H1 (cell line): ENCODE data around the gene JOSD2. TPM values are rescaled to one million over a fixed set of nuclear protein-coding genes. Genes with fewer than 3 reads are reported as not detected.

Source experiments
- CTCF ChIA-PET: fragments of 300-600 bp; sonication (Branson Sonifier 250); formaldehyde crosslinking; loops from one replicate; lab custom pipeline; 2021; ENCODE audit not compliant: partially characterized antibody; lab: Charles Lee
- POLR2A ChIA-PET: fragments of 300-600 bp; sonication (Branson Sonifier 250); formaldehyde crosslinking; loops from one replicate; lab custom pipeline; 2021; ENCODE audit warnings: inconsistent platforms; ENCODE audit not compliant: partially characterized antibody; lab: Charles Lee
- DNase-seq, 2 experiments: peaks; one replicate each; pipeline versions ENCODE4 v3.0.0 to v3.0.0-alpha.2; 2010 to 2022; ENCODE audit warnings: low spot score in 2 of 2, low read depth in 1 of 2, mixed read lengths in 1 of 2
- FAIRE-seq: peaks from 2 replicates; lab custom pipeline; 2011; peaks lifted over from hg19 to GRCh38; lab: Jason Lieb, UNC
- H2AFZ ChIP-seq: 2 replicates; pipeline ENCODE4 v1.8.1; 2012; ENCODE audit warnings: low read length, inconsistent platforms
- H2AK5ac ChIP-seq: 2 replicates; pipeline ENCODE4 v1.6.1; 2013; ENCODE audit warnings: low read depth, low read length
- H2BK120ac ChIP-seq: replicated peaks from 2 replicates; pipeline ENCODE3; 2013; ENCODE audit warnings: low read depth, low read length, inconsistent platforms
- H2BK12ac ChIP-seq: 2 replicates; pipeline ENCODE4 v1.6.1; 2013; ENCODE audit warnings: low read depth, low read length
- H2BK15ac ChIP-seq: 2 replicates; pipeline ENCODE4 v1.6.1; 2013; ENCODE audit warnings: low read length
- H2BK20ac ChIP-seq: 2 replicates; pipeline ENCODE4 v1.6.1; 2013; ENCODE audit warnings: low read length
- H2BK5ac ChIP-seq: 2 replicates; pipeline ENCODE4 v1.6.1; 2013; ENCODE audit warnings: low read depth, low read length
- H3K14ac ChIP-seq: 2 replicates; pipeline ENCODE4 v1.6.1; 2013; ENCODE audit warnings: inconsistent platforms; ENCODE audit not compliant: insufficient read length
- H3K18ac ChIP-seq: 2 replicates; pipeline ENCODE4 v1.6.1; 2013; ENCODE audit warnings: low read length; ENCODE audit errors: extremely low read depth
- H3K23ac ChIP-seq: 2 replicates; pipeline ENCODE4 v1.6.1; 2013; ENCODE audit warnings: inconsistent platforms; ENCODE audit not compliant: insufficient read length
- H3K23me2 ChIP-seq: 2 replicates; pipeline ENCODE4 v1.6.1; 2013; ENCODE audit warnings: low read depth, low read length
- H3K27ac ChIP-seq: 2 replicates; pipeline ENCODE4 v1.6.1; 2011; ENCODE audit warnings: low read depth, low read length, inconsistent platforms
- H3K27me3 ChIP-seq, 4 experiments: replicated peaks in 1 of 4; 1 replicate in 1 of 4; 2 replicates in 3 of 4; pipeline versions ENCODE4 v1.6.1 to v1.8.1; 2011 to 2013; ENCODE audit warnings: low read length in 3 of 4, mild to moderate bottlenecking in 3 of 4, inconsistent platforms in 2 of 4, mixed read lengths in 2 of 4, moderate library complexity in 1 of 4; ENCODE audit not compliant: control insufficient read depth in 3 of 4, insufficient read depth in 3 of 4; ENCODE audit errors: extremely low read depth in 1 of 4
- H3K36me3 ChIP-seq, 4 experiments: 2 replicates each; pipeline versions ENCODE4 v1.6.1 to v1.8.1; 2011 to 2013; ENCODE audit warnings: mild to moderate bottlenecking in 4 of 4, low read length in 3 of 4, moderate library complexity in 2 of 4, control low read depth in 1 of 4, inconsistent platforms in 1 of 4; ENCODE audit not compliant: insufficient read depth in 4 of 4, control insufficient read depth in 2 of 4
- H3K4ac ChIP-seq: replicated peaks from 2 replicates; pipeline ENCODE3; 2013; ENCODE audit warnings: low read length, low read depth, mixed read lengths, inconsistent platforms; ENCODE audit not compliant: insufficient read length
- H3K4me1 ChIP-seq, 4 experiments: replicated peaks in 1 of 4; 1 replicate in 1 of 4; 2 replicates in 3 of 4; pipeline versions ENCODE4 v1.6.1 to v1.8.1; 2011 to 2013; ENCODE audit warnings: low read length in 3 of 4, inconsistent platforms in 2 of 4, mixed read lengths in 1 of 4; ENCODE audit not compliant: insufficient read depth in 4 of 4, control insufficient read depth in 3 of 4
- H3K4me2 ChIP-seq, 2 experiments: 2 replicates each; pipeline versions ENCODE4 v1.6.1 to v1.8.1; 2011 to 2013; ENCODE audit warnings: low read depth in 2 of 2, low read length in 2 of 2, control low read depth in 1 of 2, inconsistent platforms in 1 of 2, mild to moderate bottlenecking in 1 of 2; ENCODE audit not compliant: insufficient read depth in 1 of 2
- H3K4me3 ChIP-seq, 4 experiments: fragments of 200-600, 300-600 bp in 1 of 4; sonication (generic), shearing (Covaris generic), sonication (Bioruptor Twin) in 1 of 4; 2 replicates each; pipeline versions ENCODE4 v1.5.1 to v1.8.1; 2011 to 2016; ENCODE audit warnings: low read length in 4 of 4, low read depth in 3 of 4, control low read depth in 2 of 4, inconsistent platforms in 2 of 4, mild to moderate bottlenecking in 2 of 4, mixed read lengths in 1 of 4, moderate library complexity in 1 of 4; ENCODE audit not compliant: insufficient read depth in 2 of 4; ENCODE audit errors: extremely low read depth in 1 of 4
- H3K56ac ChIP-seq: replicated peaks from 2 replicates; pipeline ENCODE3; 2013; ENCODE audit warnings: low read depth, mild to moderate bottlenecking, mixed read lengths, low read length, inconsistent platforms; ENCODE audit not compliant: insufficient read length
- H3K79me1 ChIP-seq: 2 replicates; pipeline ENCODE4 v1.6.1; 2013; ENCODE audit warnings: low read depth, low read length, control low read depth
- H3K79me2 ChIP-seq, 2 experiments: 2 replicates each; pipeline versions ENCODE4 v1.6.1 to v1.8.1; 2012 to 2013; ENCODE audit warnings: low read length in 2 of 2, mild to moderate bottlenecking in 2 of 2, inconsistent platforms in 1 of 2; ENCODE audit not compliant: insufficient read depth in 2 of 2, control insufficient read depth in 1 of 2
- H3K9ac ChIP-seq, 4 experiments: replicated peaks in 1 of 4; 1 replicate in 1 of 4; 2 replicates in 3 of 4; pipeline versions ENCODE4 v1.6.1 to v1.8.1; 2011 to 2013; ENCODE audit warnings: low read depth in 3 of 4, low read length in 3 of 4, control low read depth in 2 of 4, mild to moderate bottlenecking in 2 of 4, moderate library complexity in 2 of 4, inconsistent platforms in 1 of 4; ENCODE audit errors: extremely low read depth in 1 of 4
- H3K9me3 ChIP-seq, 2 experiments: 2 replicates each; pipeline versions ENCODE4 v1.6.1 to v1.8.1; 2012 to 2013; ENCODE audit warnings: mild to moderate bottlenecking in 2 of 2, moderate library complexity in 2 of 2, control low read depth in 1 of 2, inconsistent platforms in 1 of 2, low read depth in 1 of 2, low read length in 1 of 2, mixed read lengths in 1 of 2; ENCODE audit not compliant: insufficient read depth in 2 of 2
- H4K20me1 ChIP-seq, 2 experiments: replicated peaks in 1 of 2; 2 replicates each; pipeline versions ENCODE3 to v1.8.1; 2011 to 2013; ENCODE audit warnings: inconsistent platforms in 2 of 2, low read length in 2 of 2, mild to moderate bottlenecking in 1 of 2; ENCODE audit not compliant: insufficient read depth in 2 of 2, control insufficient read depth in 1 of 2
- H4K5ac ChIP-seq: 2 replicates; pipeline ENCODE4 v1.6.1; 2013; ENCODE audit warnings: low read length, low read depth, mixed read lengths, inconsistent platforms; ENCODE audit not compliant: insufficient read length
- H4K8ac ChIP-seq: 2 replicates; pipeline ENCODE4 v1.8.0; 2013; ENCODE audit warnings: mild to moderate bottlenecking, moderate library complexity, low read length, inconsistent platforms; ENCODE audit not compliant: insufficient read depth; ENCODE audit errors: extremely low read depth
- H4K91ac ChIP-seq: replicated peaks from 2 replicates; pipeline ENCODE3; 2013; ENCODE audit warnings: low read length, mixed read lengths, inconsistent platforms; ENCODE audit not compliant: insufficient read length
- WGBS, 2 experiments: shearing (Covaris generic) in 1 of 2; methylation state at CpG; one replicate each; pipeline versions ENCODE4 v1.1.6 to v1.1.7; 2013 to 2015; ENCODE audit warnings: low lambda C conversion rate in 2 of 2, mixed read lengths in 2 of 2, inconsistent platforms in 1 of 2, low coverage in 1 of 2, missing lambda C conversion rate in 1 of 2; ENCODE audit not compliant: insufficient replicate concordance in 2 of 2, insufficient coverage in 1 of 2, insufficient read length in 1 of 2; ENCODE audit errors: extremely low coverage in 1 of 2, missing lambda C conversion rate in 1 of 2; 5-methylcytosine and 5-hydroxymethylcytosine counted together
- polyA plus RNA-seq, 7 experiments: library from polyadenylated mRNA; depleted of rRNA in 3 of 7; stranded (reverse) in 5 of 7; unstranded in 2 of 7; fragments of >200 nt in 5 of 7; fragments of 200-250 nt in 2 of 7; gene quantifications; 1 replicate in 5 of 7; 2 replicates in 1 of 7; 4 replicates in 1 of 7; pipeline versions ENCODE4 v1.2.1 to v1.2.3, GENCODE V29; 2011 to 2013; ENCODE audit warnings: missing spikeins in 2 of 7, mixed read lengths in 2 of 7
- total RNA-seq: library from RNA; stranded (reverse); fragmentation: NEBNext Ultra II Directional; extraction: Animal tissue kit (Norgen Biotek cat#: 25700); gene quantifications from 2 replicates; pipeline ENCODE4 v1.2.1, GENCODE V29; 2021

Gene JOSD2
- total and polyA plus RNA-seq, 2 of the 8 experiments (the other 6 are each of a cell fraction or from before 2014, with no cell fraction given): 1.9 to 6.6 TPM

DNA sequence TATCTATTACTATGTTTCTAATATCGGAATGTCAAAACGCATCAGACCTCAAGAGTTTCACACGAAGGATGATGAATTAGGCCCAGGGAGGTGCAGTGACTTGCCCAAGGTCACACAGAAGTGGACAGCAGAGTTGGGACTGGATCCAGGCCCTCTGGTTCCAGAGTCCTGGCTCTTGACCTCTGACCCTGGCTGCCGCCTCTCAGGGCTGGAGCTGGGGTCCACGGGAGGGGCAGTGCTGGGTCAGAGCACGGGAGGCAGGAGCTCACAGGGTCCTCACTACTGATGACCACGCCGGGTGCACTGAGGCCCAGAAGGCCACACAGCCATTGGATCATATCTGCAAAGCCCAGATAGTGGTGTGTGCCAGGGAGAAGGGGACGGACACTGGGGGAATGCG is 11.9 kb upstream of the JOSD2 start:
- CTCF ChIA-PET: interaction anchor here (0.8 to 19.3 kb wide), 7 partner anchors 15 to 231 kb away, joined by 3 to 206 read pairs (median 3); no protein-coding TSS in a partner anchor
- no peaks in the 10 kb centered on the region for H3K79me1 ChIP-seq
- FAIRE-seq (no peak), DNase-seq (no peak)
- H3K14ac ChIP-seq: no peak overlapping the region
- no peak overlapping the region for H3K4ac ChIP-seq
- H2BK12ac ChIP-seq: no peak overlapping the region
- H2AK5ac ChIP-seq: no peak overlapping the region
- H3K4me2 ChIP-seq: no peak overlapping the region
- H4K20me1 ChIP-seq: peaks cover 3 to 9% of the 10 kb centered on the region in 2 experiments
- H3K27me3 ChIP-seq: no peaks in the 10 kb centered on the region; a peak in 1 of 7 replicates
- no peak overlapping the region for H2BK120ac ChIP-seq
- no peaks in the 10 kb centered on the region for H3K79me2 ChIP-seq
- no peak overlapping the region for H4K8ac ChIP-seq
- H3K9me3 ChIP-seq: no peaks in the 10 kb centered on the region; a peak in 1 of 4 replicates
- POLR2A ChIA-PET: no interaction called here
- no peak overlapping the region for H3K23ac ChIP-seq
- WGBS, 2 experiments: 92% methylated on average over 10 of the region's 10 CpGs; no CpG with 5 or more reads in 1 of the 2 experiments
- H4K91ac ChIP-seq: no peak overlapping the region
- no peak overlapping the region for H3K18ac ChIP-seq
- no peak overlapping the region for H2BK20ac ChIP-seq
- no peak overlapping the region for H2BK5ac ChIP-seq
- no peak overlapping the region for H4K5ac ChIP-seq
- H2BK15ac ChIP-seq: no peak overlapping the region
- no peak overlapping the region for H3K4me3 ChIP-seq
- no peaks in the 10 kb centered on the region for H3K23me2 ChIP-seq
- H3K36me3 ChIP-seq: peaks cover 0 to 13% (median 0%) of the 10 kb centered on the region in 4 experiments; a peak in 1 of 8 replicates
- H3K4me1 ChIP-seq: no peaks in the 10 kb centered on the region
- no peak overlapping the region for H3K9ac ChIP-seq
- no peak overlapping the region for H3K27ac ChIP-seq
- H2AFZ ChIP-seq: no peak overlapping the region
- no peak overlapping the region for H3K56ac ChIP-seq
